Fibroblast of lung (primary cell): ENCODE results near the gene ARHGEF3. TPM values are rescaled to one million over a fixed set of nuclear protein-coding genes. Genes with fewer than 3 reads are reported as not detected.

Experiments
- DNase-seq, 2 donors: peaks; one replicate each; pipeline versions ENCODE4 v3.0.0 to v3.0.0-alpha.2; 2010; ENCODE audit warnings: low read depth in 2 of 2
- H2AFZ ChIP-seq: 2 replicates; pipeline ENCODE4 v1.5.1; 2012; ENCODE audit warnings: low read length, control low read depth, inconsistent platforms
- H3K27ac ChIP-seq: 2 replicates; pipeline ENCODE4 v1.5.1; 2011; ENCODE audit warnings: low read length, control low read depth; ENCODE audit not compliant: insufficient read depth
- H3K27me3 ChIP-seq: 2 replicates; pipeline ENCODE4 v1.5.1; 2011; ENCODE audit warnings: mild to moderate bottlenecking, low read length; ENCODE audit not compliant: control insufficient read depth, insufficient read depth
- H3K36me3 ChIP-seq: 2 replicates; pipeline ENCODE4 v1.5.1; 2011; ENCODE audit warnings: low read length; ENCODE audit not compliant: control insufficient read depth, insufficient read depth
- H3K4me1 ChIP-seq: 2 replicates; pipeline ENCODE4 v1.5.1; 2011; ENCODE audit warnings: low read length; ENCODE audit not compliant: control insufficient read depth, insufficient read depth; ENCODE audit errors: extremely low read depth
- H3K4me2 ChIP-seq: 2 replicates; pipeline ENCODE4 v1.5.1; 2011; ENCODE audit warnings: low read length, control low read depth; ENCODE audit not compliant: insufficient read depth; ENCODE audit errors: extremely low read depth
- H3K4me3 ChIP-seq, 4 experiments: fragments of 200-600 bp in 1 of 4; sonication (generic) in 1 of 4; replicated peaks in 1 of 4; 2 replicates each; pipeline ENCODE4 v1.5.1; 2011 to 2016; ENCODE audit warnings: low read length in 4 of 4, low read depth in 3 of 4, mild to moderate bottlenecking in 3 of 4, control low read depth in 2 of 4, inconsistent platforms in 1 of 4, mixed read lengths in 1 of 4; ENCODE audit not compliant: insufficient read depth in 1 of 4; ENCODE audit errors: control extremely low read depth in 1 of 4
- H3K79me2 ChIP-seq: 2 replicates; pipeline ENCODE4 v1.5.1; 2012; ENCODE audit warnings: mild to moderate bottlenecking, low read length, inconsistent platforms; ENCODE audit not compliant: control insufficient read depth, insufficient read depth
- H3K9ac ChIP-seq: 2 replicates; pipeline ENCODE4 v1.5.1; 2011; ENCODE audit warnings: mild to moderate bottlenecking, low read length, control low read depth; ENCODE audit not compliant: insufficient read depth
- H3K9me3 ChIP-seq: 2 replicates; pipeline ENCODE4 v1.5.1; 2012; ENCODE audit warnings: low read depth, low read length; ENCODE audit not compliant: control insufficient read depth, insufficient read depth
- H4K20me1 ChIP-seq: 2 replicates; pipeline ENCODE4 v1.5.1; 2011; ENCODE audit warnings: low read length; ENCODE audit not compliant: control insufficient read depth, insufficient read depth; ENCODE audit errors: extremely low read depth
- CTCF ChIP-seq, 2 donors: IDR thresholded peaks in 1 of 2; conservative IDR thresholded peaks in 1 of 2; 1 replicate in 1 of 2; 2 replicates in 1 of 2; pipeline ENCODE4 v1.5.1; 2011 to 2012; ENCODE audit warnings: low read length in 2 of 2, control low read depth in 1 of 2, inconsistent platforms in 1 of 2, low read depth in 1 of 2, mild to moderate bottlenecking in 1 of 2
- EZH2 ChIP-seq: IDR thresholded peaks from 2 replicates; pipeline ENCODE4 v1.5.1; 2012; ENCODE audit warnings: low read length, control low read depth, mild to moderate bottlenecking; ENCODE audit errors: missing control alignments
- polyA plus RNA-seq, 2 donors: library from polyadenylated mRNA; depleted of rRNA in 1 of 2; stranded (reverse) in 1 of 2; unstranded in 1 of 2; fragments of >200 nt; gene quantifications; 2 replicates each; pipeline ENCODE4 v1.2.1, GENCODE V29; 2011 to 2012; ENCODE audit warnings: missing spikeins in 1 of 2
- total RNA-seq: library from RNA; depleted of rRNA; stranded (reverse); fragments of >200 nt; gene quantifications from 2 replicates; pipeline ENCODE4 v1.2.1, GENCODE V29; 2014

The ARHGEF3 gene
- total and polyA plus RNA-seq, 2 donors (not counting 1 experiment from before 2014, with no cell fraction given) = 2.6 to 16.7 TPM

DNA sequence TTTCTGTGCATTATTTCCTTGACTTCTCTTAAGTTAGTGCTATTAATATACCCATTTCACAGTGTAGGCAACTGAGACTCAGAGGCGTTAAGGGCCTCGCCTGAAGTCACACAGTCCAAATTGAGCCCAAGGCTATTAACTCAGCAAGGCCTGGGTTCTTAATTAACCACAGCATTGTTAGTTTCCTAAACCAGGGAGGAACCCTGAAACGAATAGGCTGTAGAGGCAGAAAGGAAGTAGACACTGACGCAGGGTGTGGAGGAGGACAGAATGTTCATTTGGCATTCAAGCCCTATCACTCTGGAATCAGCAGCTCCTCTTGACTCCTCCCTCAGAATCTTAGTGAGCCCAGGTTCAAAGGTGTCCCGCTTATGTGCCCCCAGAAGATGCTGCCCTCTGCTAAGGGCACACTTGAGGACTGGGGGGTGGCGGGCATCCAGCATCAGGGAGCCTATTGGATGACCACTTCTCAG lies 13.9 kb downstream of the ARHGEF3 start:
- no peaks in the 10 kb centered on the region for H3K36me3 ChIP-seq
- no peak overlapping the region for H3K4me2 ChIP-seq
- no peak for TF ChIP-seq EZH2
- no peak for TF ChIP-seq CTCF (conservative IDR thresholded peaks at IDR 0.05 in 1 of 2, IDR thresholded peaks at IDR 0.05 in 1 of 2; ENCODE audit: low read depth in 1 of 2, low read length in 2 of 2)
- H2AFZ ChIP-seq = no peak overlapping the region
- no peaks in the 10 kb centered on the region for H4K20me1 ChIP-seq
- no peak overlapping the region for H3K4me3 ChIP-seq
- H3K9ac ChIP-seq = no peak overlapping the region
- H3K79me2 ChIP-seq = no peaks in the 10 kb centered on the region
- H3K27ac ChIP-seq = no peak overlapping the region
- no peaks in the 10 kb centered on the region for H3K27me3 ChIP-seq
- peaks cover 2% of the 10 kb centered on the region for H3K4me1 ChIP-seq
- no peaks in the 10 kb centered on the region for H3K9me3 ChIP-seq
- DNase-seq = no peak

GRCh38 chr3:56787258-56787775 lies 14.4 kb downstream of the ARHGEF3 start:
- TF ChIP-seq EZH2 (no peak), CTCF (conservative IDR thresholded peaks at IDR 0.05 in 1 of 2, IDR thresholded peaks at IDR 0.05 in 1 of 2; ENCODE audit: low read depth in 1 of 2, low read length in 2 of 2) (no peak)
- Histone ChIP-seq H3K9me3 (no peaks in the 10 kb centered on the region), H2AFZ (no peak overlapping the region), H3K27me3 (no peaks in the 10 kb centered on the region), H3K27ac (no peak overlapping the region), H3K36me3 (no peaks in the 10 kb centered on the region), H3K4me3 (no peak overlapping the region), H3K4me2 (no peak overlapping the region), H3K79me2 (no peaks in the 10 kb centered on the region), H3K4me1 (peaks cover 2% of the 10 kb centered on the region), H3K9ac (no peak overlapping the region), H4K20me1 (no peaks in the 10 kb centered on the region)
- DNase-seq = no peak

DNA sequence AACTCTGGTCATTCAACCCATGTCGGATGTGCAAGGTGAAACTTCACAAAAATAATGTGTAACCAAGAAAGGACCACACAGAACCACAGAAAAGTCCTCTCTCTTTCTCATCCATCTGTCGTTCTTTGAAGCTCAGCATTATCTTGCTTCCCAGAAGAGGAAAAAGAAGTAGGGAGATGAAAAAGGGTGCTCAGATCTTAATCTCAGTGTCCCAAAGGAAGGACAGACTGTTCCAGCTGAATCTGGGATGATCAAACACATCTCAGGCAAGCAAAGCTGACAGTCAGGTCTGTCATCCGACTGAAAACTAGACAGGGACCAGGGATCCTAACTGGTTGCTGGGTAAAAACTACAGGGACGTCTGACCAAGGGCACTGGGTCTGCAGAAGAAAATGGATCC lies 16.2 kb downstream of the ARHGEF3 start:
- no peak for DNase-seq
- no peak overlapping the region for H2AFZ ChIP-seq
- H3K4me2 ChIP-seq = no peak overlapping the region
- no peak overlapping the region for H3K27ac ChIP-seq
- no peaks in the 10 kb centered on the region for H3K27me3 ChIP-seq
- H3K79me2 ChIP-seq = no peaks in the 10 kb centered on the region
- no peaks in the 10 kb centered on the region for H3K9me3 ChIP-seq
- no peaks in the 10 kb centered on the region for H3K36me3 ChIP-seq
- no peaks in the 10 kb centered on the region for H4K20me1 ChIP-seq
- H3K4me3 ChIP-seq = no peak overlapping the region
- no peak overlapping the region for H3K9ac ChIP-seq
- TF ChIP-seq CTCF (conservative IDR thresholded peaks at IDR 0.05 in 1 of 2, IDR thresholded peaks at IDR 0.05 in 1 of 2; ENCODE audit: low read depth in 1 of 2, low read length in 2 of 2) (no peak), EZH2 (no peak)
- peaks cover 2% of the 10 kb centered on the region for H3K4me1 ChIP-seq
